T-helper 2 cell treated with Interferon-gamma antibody and Interleukin-4, amounts not matched to agents 5 μg/mL and 100 μg/mL, for 36 hours (primary cell): ENCODE results near the gene TAS1R1.

Experiments
- DNase-seq: peaks from one replicate; pipeline ENCODE4 v3.0.0; 2021; ENCODE audit warnings: low spot score
- H3K27ac Mint-ChIP-seq: one replicate; pipeline ENCODE4 v1.8.0; 2021; ENCODE audit warnings: mild to moderate bottlenecking, mixed read lengths
- H3K27me3 Mint-ChIP-seq: one replicate; pipeline ENCODE4 v1.8.0; 2021; ENCODE audit warnings: low read depth, mixed read lengths
- H3K36me3 Mint-ChIP-seq: one replicate; pipeline ENCODE4 v1.8.0; 2021; ENCODE audit warnings: low read depth, mixed read lengths
- H3K4me1 Mint-ChIP-seq: one replicate; pipeline ENCODE4 v1.8.0; 2021; ENCODE audit warnings: low read depth, mixed read lengths
- H3K4me3 Mint-ChIP-seq: one replicate; pipeline ENCODE4 v1.8.0; 2022; ENCODE audit warnings: mild to moderate bottlenecking, moderate library complexity, mixed read lengths
- H3K9me3 Mint-ChIP-seq: one replicate; pipeline ENCODE4 v1.8.0; 2021; ENCODE audit warnings: mixed read lengths

Gene TAS1R1

GRCh38 chr1:6572653-6573383 is 17.7 kb downstream of the TAS1R1 start:
- H3K36me3 Mint-ChIP-seq, result no peaks in the 10 kb centered on the region
- H3K4me1 Mint-ChIP-seq, result peaks cover 6% of the 10 kb centered on the region
- H3K27ac Mint-ChIP-seq, result no peak overlapping the region
- H3K9me3 Mint-ChIP-seq, result no peaks in the 10 kb centered on the region
- H3K27me3 Mint-ChIP-seq, result peaks cover 10% of the 10 kb centered on the region
- no peak overlapping the region for H3K4me3 Mint-ChIP-seq
- DNase-seq, result no peak

- no peak overlapping the region for H3K27ac Mint-ChIP-seq
- H3K4me1 Mint-ChIP-seq, result peaks cover 6% of the 10 kb centered on the region
- DNase-seq, result no peak
- H3K9me3 Mint-ChIP-seq, result no peaks in the 10 kb centered on the region
- peaks cover 6% of the 10 kb centered on the region for H3K27me3 Mint-ChIP-seq
- no peaks in the 10 kb centered on the region for H3K36me3 Mint-ChIP-seq
- H3K4me3 Mint-ChIP-seq, result no peak overlapping the region
These were observed 19.0 kb downstream of the TAS1R1 start for GRCh38 chr1:6574025-6574620.

GRCh38 chr1:6574818-6575217 is 19.7 kb downstream of the TAS1R1 start:
- peaks cover 3% of the 10 kb centered on the region for H3K27me3 Mint-ChIP-seq

GRCh38 chr1:6577831-6578525 is 22.9 kb downstream of the TAS1R1 start:
- Mint-ChIP-seq H3K27ac (no peak overlapping the region), H3K9me3 (no peaks in the 10 kb centered on the region), H3K27me3 (no peaks in the 10 kb centered on the region), H3K4me1 (peaks cover 26% of the 10 kb centered on the region), H3K4me3 (no peak overlapping the region), H3K36me3 (peaks cover 2% of the 10 kb centered on the region)
- no peak for DNase-seq

More at GRCh38 chr1:6574818-6575217, 19.7 kb downstream of the TAS1R1 start:
- Mint-ChIP-seq H3K9me3 (no peaks in the 10 kb centered on the region), H3K27ac (no peak overlapping the region), H3K36me3 (no peaks in the 10 kb centered on the region), H3K4me3 (no peak overlapping the region), H3K4me1 (peaks cover 10% of the 10 kb centered on the region)
- no peak for DNase-seq

- no peak for DNase-seq
- H3K27ac Mint-ChIP-seq, result peak overlapping the region; percentile 99
These were observed 23.7 kb downstream of the TAS1R1 start for GRCh38 chr1:6578624-6579373.

GRCh38 chr1:6579374-6580118 is 24.4 kb downstream of the TAS1R1 start, which contains the start of gene ZBTB48:
ZBTB48 (plus strand) TSS chr1:6579994; CDS start chr1:6580610, 616 bp downstream.
- Mint-ChIP-seq H3K4me3 (peak within 1 kb of the TSS; percentile 97), H3K27ac (peak within 1 kb of the TSS; percentile 99)

More at GRCh38 chr1:6578624-6579373, 23.7 kb downstream of the TAS1R1 start:
- Mint-ChIP-seq H3K4me3 (peak overlapping the region; percentile 97), H3K4me1 (peaks cover 26% of the 10 kb centered on the region), H3K9me3 (no peaks in the 10 kb centered on the region), H3K36me3 (peaks cover 2% of the 10 kb centered on the region), H3K27me3 (no peaks in the 10 kb centered on the region)

GRCh38 chr1:6580119-6580592 is 25.0 kb downstream of the TAS1R1 start:
- peak overlapping the region; percentile 97 for H3K4me3 Mint-ChIP-seq
- no peak for DNase-seq
- H3K27ac Mint-ChIP-seq, result peak overlapping the region; percentile 99
- no peaks in the 10 kb centered on the region for H3K27me3 Mint-ChIP-seq
- no peaks in the 10 kb centered on the region for H3K9me3 Mint-ChIP-seq
- peaks cover 30% of the 10 kb centered on the region for H3K4me1 Mint-ChIP-seq
- H3K36me3 Mint-ChIP-seq, result peaks cover 2% of the 10 kb centered on the region

More at GRCh38 chr1:6579374-6580118, 24.4 kb downstream of the TAS1R1 start, which contains the start of gene ZBTB48:
- Mint-ChIP-seq H3K4me1 (peaks cover 26% of the 10 kb centered on the region), H3K9me3 (no peaks in the 10 kb centered on the region), H3K27me3 (no peaks in the 10 kb centered on the region), H3K36me3 (peaks cover 2% of the 10 kb centered on the region)
- DNase-seq, result peak; percentile 98

GRCh38 chr1:6580593-6581409 is 25.7 kb downstream of the TAS1R1 start:
- DNase-seq, result no peak
- Mint-ChIP-seq H3K9me3 (no peaks in the 10 kb centered on the region), H3K27me3 (no peaks in the 10 kb centered on the region), H3K4me3 (peak overlapping the region; percentile 97), H3K36me3 (peaks cover 2% of the 10 kb centered on the region), H3K4me1 (peaks cover 30% of the 10 kb centered on the region), H3K27ac (peak overlapping the region; percentile 99)

- H3K9me3 Mint-ChIP-seq, result no peaks in the 10 kb centered on the region
- no peaks in the 10 kb centered on the region for H3K27me3 Mint-ChIP-seq
- peaks cover 2% of the 10 kb centered on the region for H3K36me3 Mint-ChIP-seq
- H3K27ac Mint-ChIP-seq, result peak overlapping the region; percentile 60
- peaks cover 30% of the 10 kb centered on the region for H3K4me1 Mint-ChIP-seq
- DNase-seq, result no peak
- H3K4me3 Mint-ChIP-seq, result peak overlapping the region; percentile 97
These were observed 26.6 kb downstream of the TAS1R1 start for GRCh38 chr1:6581561-6582305.

- Mint-ChIP-seq H3K27me3 (no peaks in the 10 kb centered on the region), H3K27ac (peak overlapping the region; percentile 42), H3K4me3 (peak overlapping the region; percentile 97), H3K36me3 (peaks cover 2% of the 10 kb centered on the region), H3K4me1 (peaks cover 30% of the 10 kb centered on the region), H3K9me3 (no peaks in the 10 kb centered on the region)
- DNase-seq, result no peak
These were observed 27.3 kb downstream of the TAS1R1 start for GRCh38 chr1:6582370-6582769.

- H3K27me3 Mint-ChIP-seq, result no peaks in the 10 kb centered on the region
- H3K4me3 Mint-ChIP-seq, result no peak overlapping the region
- no peak for DNase-seq
- H3K4me1 Mint-ChIP-seq, result peaks cover 28% of the 10 kb centered on the region
- no peaks in the 10 kb centered on the region for H3K9me3 Mint-ChIP-seq
- H3K27ac Mint-ChIP-seq, result no peak overlapping the region
- H3K36me3 Mint-ChIP-seq, result peaks cover 7% of the 10 kb centered on the region
These were observed 29.3 kb downstream of the TAS1R1 start for GRCh38 chr1:6584126-6585080.
